Cardiac muscle cell (in vitro differentiated cells and primary cell): Measurements from ENCODE around the gene KCNMA1. TPM values are rescaled to one million over a fixed set of nuclear protein-coding genes. Genes with fewer than 3 reads are reported as not detected.
A peak's percentile ranks its signal among the peaks of the same experiment; 100 is the strongest.

Experiments used
- DNase-seq, 2 donors: peaks; one replicate each; pipeline versions ENCODE4 v3.0.0 to v3.0.0-alpha.2; 2010 to 2017; ENCODE audit warnings: low read depth in 1 of 2, low spot score in 1 of 2
- H3K27ac ChIP-seq: fragments of 200-600 bp; sonication (generic); 2 replicates; pipeline ENCODE4 v1.5.1; 2016
- H3K27me3 ChIP-seq: fragments of 200-600 bp; sonication (generic); 2 replicates; pipeline ENCODE4 v1.6.0; 2016; ENCODE audit warnings: control low read depth
- H3K36me3 ChIP-seq: fragments of 200-600 bp; sonication (generic); 2 replicates; pipeline ENCODE4 v1.5.1; 2016; ENCODE audit warnings: control low read depth
- H3K4me1 ChIP-seq: fragments of 200-600 bp; sonication (generic); 2 replicates; pipeline ENCODE4 v1.8.1; 2017; ENCODE audit warnings: low read depth, mild to moderate bottlenecking, mixed run types
- H3K4me3 ChIP-seq: fragments of 200-600 bp; sonication (generic); 2 replicates; pipeline ENCODE4 v1.5.1; 2016; ENCODE audit warnings: mild to moderate bottlenecking
- H3K9me3 ChIP-seq: fragments of 200-600 bp; sonication (generic); 2 replicates; pipeline ENCODE4 v1.5.1; 2017; ENCODE audit warnings: low read depth, mild to moderate bottlenecking, control low read depth
- CTCF ChIP-seq: IDR thresholded peaks from 2 replicates; pipeline ENCODE4 v1.5.1; 2012; ENCODE audit warnings: low read depth, mild to moderate bottlenecking, low read length
- polyA plus RNA-seq: library from polyadenylated mRNA; unstranded; fragments of >200 nt; fragmentation: Nextera tagmentation; extraction: Ambion mirVana; gene quantifications from 2 replicates; pipeline ENCODE4 v1.2.1, GENCODE V29; 2016
- total RNA-seq: library from RNA; depleted of rRNA; stranded (reverse); fragments of >200 nt; gene quantifications from 2 replicates; pipeline ENCODE4 v1.2.3, GENCODE V29; 2016

KCNMA1 gene
- total and polyA plus RNA-seq, 2 experiments from 2014 or later, result 1.8 to 1.9 TPM

GRCh38 chr10:77641344-77641743, 3.7 kb upstream of the KCNMA1 start:
- no peak overlapping the region for H3K4me3 ChIP-seq
- peaks cover 51% of the 10 kb centered on the region for H3K27me3 ChIP-seq
- no peak overlapping the region for H3K27ac ChIP-seq
- no peak for DNase-seq
- H3K9me3 ChIP-seq, result no peaks in the 10 kb centered on the region
- H3K4me1 ChIP-seq, result peaks cover 4% of the 10 kb centered on the region
- TF ChIP-seq CTCF, result no peak
- H3K36me3 ChIP-seq, result no peaks in the 10 kb centered on the region

DNA sequence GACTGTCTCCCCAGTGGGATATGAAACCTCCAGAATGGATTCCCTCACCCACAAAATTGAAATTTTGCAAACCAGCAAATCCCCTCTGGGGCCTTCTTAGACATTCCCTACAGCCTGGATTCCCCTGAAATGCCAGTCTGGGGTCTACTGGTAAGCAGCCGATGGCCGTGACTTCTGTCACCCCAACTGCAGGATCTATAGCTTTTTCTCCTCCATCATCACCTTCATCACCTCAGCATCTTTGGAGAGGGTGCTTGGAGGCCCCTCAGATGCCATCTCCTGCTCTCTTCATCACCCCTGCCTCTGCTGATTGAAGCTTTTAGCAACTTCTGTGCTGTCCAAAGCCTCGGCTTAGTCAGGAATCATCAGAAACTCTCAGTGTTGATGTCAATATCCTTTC, 2.6 kb upstream of the KCNMA1 start:
- peaks cover 4% of the 10 kb centered on the region for H3K4me1 ChIP-seq
- H3K4me3 ChIP-seq, result no peak overlapping the region
- no peaks in the 10 kb centered on the region for H3K9me3 ChIP-seq
- no peak for TF ChIP-seq CTCF
- H3K36me3 ChIP-seq, result no peaks in the 10 kb centered on the region
- H3K27ac ChIP-seq, result no peak overlapping the region
- H3K27me3 ChIP-seq, result peaks cover 63% of the 10 kb centered on the region
- no peak for DNase-seq

DNA sequence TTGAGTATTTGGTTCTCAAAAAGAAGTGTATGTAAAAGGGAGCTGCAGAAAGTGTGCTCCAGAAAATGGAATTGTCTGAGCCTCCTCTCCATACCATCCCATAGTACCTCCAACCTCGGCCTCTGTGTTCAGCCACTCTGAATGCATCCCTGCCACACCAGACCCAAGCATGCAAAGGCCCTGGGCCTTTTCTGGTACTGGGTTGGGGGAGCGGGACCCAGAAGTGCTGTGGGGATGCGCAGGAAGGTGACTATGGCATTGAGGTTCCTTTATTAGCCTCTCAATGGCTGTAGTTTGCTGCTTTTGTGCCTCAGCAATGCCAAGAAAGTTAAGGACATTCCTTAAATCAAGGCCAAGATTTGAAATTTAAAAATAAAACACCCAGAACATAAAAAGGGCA, 2.1 kb upstream of the KCNMA1 start:
- Histone ChIP-seq H3K27me3 (peaks cover 67% of the 10 kb centered on the region), H3K4me3 (no peak overlapping the region), H3K36me3 (no peaks in the 10 kb centered on the region), H3K27ac (no peak overlapping the region), H3K9me3 (no peaks in the 10 kb centered on the region), H3K4me1 (peaks cover 4% of the 10 kb centered on the region)
- TF ChIP-seq CTCF, result no peak
- no peak for DNase-seq

DNA sequence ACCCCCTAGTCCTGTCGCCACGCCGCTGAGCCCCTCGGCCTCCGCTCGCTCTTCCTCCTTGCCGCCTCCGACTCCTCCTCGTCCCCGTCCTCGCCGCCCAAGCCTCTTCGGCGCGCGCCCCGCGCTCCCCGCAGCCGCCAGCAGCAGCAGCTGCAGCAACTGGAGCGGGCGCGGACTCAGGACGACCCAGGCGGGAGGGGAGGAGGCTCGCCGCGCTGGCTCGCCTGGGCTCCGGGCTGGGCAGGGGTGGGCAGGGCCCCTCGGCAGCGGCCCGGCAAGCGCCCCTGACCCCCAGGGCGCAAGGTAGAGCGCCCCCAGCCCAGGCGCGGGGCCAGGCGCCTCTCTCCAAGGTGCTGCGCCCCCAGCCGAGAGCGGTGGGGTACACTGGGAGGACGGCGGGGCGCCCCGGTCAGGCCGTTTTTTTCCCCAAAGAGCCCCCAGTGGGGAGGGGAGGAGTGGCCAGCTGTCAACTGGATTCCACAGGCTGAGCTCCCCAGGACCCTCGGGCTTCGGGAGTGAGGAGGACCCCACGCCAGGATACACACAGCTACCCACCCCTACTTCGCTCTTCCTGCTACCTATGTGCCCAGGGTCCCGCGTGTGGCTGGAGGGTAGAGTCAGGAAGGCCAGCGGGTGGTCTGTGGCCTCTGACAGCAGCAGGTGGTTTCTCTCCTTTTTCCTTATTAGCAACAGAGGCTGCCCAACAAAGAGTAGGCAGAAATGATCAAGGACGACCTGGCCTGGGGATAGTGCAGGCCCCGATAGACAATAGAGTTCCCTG, 903 bp upstream of the KCNMA1 start:
- no peak for TF ChIP-seq CTCF
- H3K27ac ChIP-seq, result no peak overlapping the region

DNA sequence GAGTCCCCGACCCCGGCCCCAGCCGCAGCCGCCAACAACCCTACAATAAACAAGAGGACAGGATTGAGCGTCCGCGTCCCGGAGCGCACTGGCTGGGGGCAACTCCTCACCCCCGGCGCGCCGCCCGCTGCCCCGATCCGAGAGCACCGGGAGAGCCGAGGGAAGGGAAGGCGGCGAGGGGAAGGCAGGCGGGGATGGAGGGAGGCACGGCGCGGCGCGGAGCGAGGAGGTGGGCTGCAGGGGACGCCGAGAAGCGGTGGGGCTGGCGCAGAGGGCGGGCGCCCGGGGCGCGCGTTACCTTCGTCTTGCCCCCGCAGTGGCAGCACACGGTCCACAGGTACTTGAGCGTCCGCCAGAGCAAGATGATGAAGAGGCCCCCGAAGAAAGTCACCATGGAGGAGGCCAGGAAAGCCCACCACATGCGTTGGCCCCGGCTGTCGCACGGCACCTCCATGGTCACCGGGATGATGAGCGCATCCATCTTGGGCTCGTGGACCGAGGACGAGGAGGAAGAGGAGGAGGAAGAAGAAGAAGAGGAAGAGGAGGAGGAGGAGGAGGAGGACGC, 559 bp downstream of the KCNMA1 start:
- Histone ChIP-seq H3K4me1 (peaks cover 4% of the 10 kb centered on the region), H3K27me3 (peaks cover 94% of the 10 kb centered on the region), H3K36me3 (no peaks in the 10 kb centered on the region), H3K9me3 (no peaks in the 10 kb centered on the region), H3K27ac (no peak overlapping the region), H3K4me3 (peak overlapping the region; percentile 70)
- TF ChIP-seq CTCF, result no peak
- peak in 1 of 2 donors; percentile 24 for DNase-seq

More for the DNA sequence above, 903 bp upstream of the KCNMA1 start:
- H3K36me3 ChIP-seq, result no peaks in the 10 kb centered on the region
- H3K27me3 ChIP-seq, result peaks cover 80% of the 10 kb centered on the region
- H3K4me3 ChIP-seq, result peak overlapping the region; percentile 70
- peak; percentile 46 to 65 for DNase-seq
- H3K9me3 ChIP-seq, result no peaks in the 10 kb centered on the region
- H3K4me1 ChIP-seq, result peaks cover 4% of the 10 kb centered on the region
